GM12878 (cell line): ENCODE data around the gene REPS1.

Experiments
- CBX3 ChIP-seq: fragments of 200-600 bp; sonication (generic); IDR thresholded peaks from 2 replicates; pipeline ENCODE4 v1.6.1; 2016; ENCODE audit warnings: low read depth, borderline replicate concordance
- CEBPB ChIP-seq, 2 experiments: fragments of 150-350 bp in 1 of 2; IDR thresholded peaks; 2 replicates each; pipeline ENCODE4 v1.6.1; 2012 to 2014; ENCODE audit warnings: low read depth in 2 of 2, low read length in 2 of 2, borderline replicate concordance in 1 of 2, inconsistent platforms in 1 of 2
- EGR1 ChIP-seq, 2 experiments: IDR thresholded peaks; 1 replicate in 1 of 2; 2 replicates in 1 of 2; pipeline ENCODE4 v1.6.1; 2011 to 2012; ENCODE audit warnings: low read depth in 2 of 2, low read length in 2 of 2, borderline replicate concordance in 1 of 2, mild to moderate bottlenecking in 1 of 2, moderate library complexity in 1 of 2
- ESRRA ChIP-seq: IDR thresholded peaks from 2 replicates; pipeline ENCODE4 v1.6.1; 2012; ENCODE audit warnings: mild to moderate bottlenecking, low read length, improper control_type of control experiment
- HDAC2 ChIP-seq: fragments of 200-600 bp; sonication (generic); IDR thresholded peaks from 2 replicates; pipeline ENCODE4 v1.6.1; 2017
- NBN ChIP-seq: fragments of 450-650 bp; IDR thresholded peaks from 2 replicates; pipeline ENCODE4 v1.6.1; 2016
- PML ChIP-seq: IDR thresholded peaks from 2 replicates; pipeline ENCODE4 v1.6.1; 2012; ENCODE audit warnings: low read length, inconsistent platforms
- POLR2A ChIP-seq: IDR thresholded peaks from 2 replicates; pipeline ENCODE4 v1.6.1; 2011; ENCODE audit warnings: low read depth, mild to moderate bottlenecking, low read length
- SMC3 ChIP-seq: IDR thresholded peaks from 2 replicates; pipeline ENCODE4 v1.6.1; 2011; ENCODE audit warnings: low read length, improper control_type of control experiment, borderline replicate concordance
- SRF ChIP-seq, 2 experiments: IDR thresholded peaks; 2 replicates each; pipeline ENCODE4 v1.6.1; 2011; ENCODE audit warnings: low read depth in 2 of 2, low read length in 2 of 2, mild to moderate bottlenecking in 1 of 2, moderate library complexity in 1 of 2
- TAF1 ChIP-seq: IDR thresholded peaks from 2 replicates; pipeline ENCODE4 v1.6.1; 2011; ENCODE audit warnings: mild to moderate bottlenecking, low read depth, low read length, borderline replicate concordance
- TF ChIP-seq, protein P1 (sequence below): IDR thresholded peaks from 2 replicates; pipeline ENCODE4 v1.6.1; 2012; ENCODE audit warnings: low read depth, low read length, improper control_type of control experiment
- TF ChIP-seq, protein P2 (sequence below), 3 experiments: IDR thresholded peaks in 2 of 3; conservative IDR thresholded peaks in 1 of 3; 2 replicates each; pipeline ENCODE4 v1.5.1; 2011; ENCODE audit warnings: low read depth in 3 of 3, low read length in 3 of 3, mild to moderate bottlenecking in 3 of 3, control low read depth in 2 of 3, moderate library complexity in 2 of 3, inconsistent platforms in 1 of 3, mixed read lengths in 1 of 3; ENCODE audit not compliant: control insufficient read depth in 2 of 3, insufficient read depth in 1 of 3; ENCODE audit errors: extremely low read depth in 1 of 3
- TF ChIP-seq, protein P3 (sequence below): IDR thresholded peaks from 2 replicates; pipeline ENCODE4 v1.6.1; 2012; ENCODE audit warnings: low read depth, low read length, improper control_type of control experiment

DNA sequence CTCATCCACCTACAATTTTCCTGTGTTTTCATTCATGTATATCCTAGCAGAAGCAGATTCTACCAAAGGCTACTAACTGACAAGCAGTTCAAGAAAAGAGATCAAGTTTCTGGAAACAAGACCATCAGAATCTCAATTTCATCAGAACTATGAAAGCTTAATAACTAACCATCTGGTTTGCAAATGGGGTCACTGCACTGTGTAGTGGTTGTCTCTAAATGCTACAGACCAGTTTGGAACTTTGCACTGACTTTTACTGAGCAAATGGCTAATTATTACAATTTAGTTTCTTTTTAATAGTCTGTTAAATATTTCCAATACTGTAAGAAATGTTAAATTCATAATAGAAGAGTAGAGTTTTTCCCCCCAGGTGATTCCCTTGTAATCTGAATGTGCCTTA, 64.5 kb downstream of the REPS1 start:
- no peak for TF ChIP-seq SMC3
- TF ChIP-seq, protein P1, sequence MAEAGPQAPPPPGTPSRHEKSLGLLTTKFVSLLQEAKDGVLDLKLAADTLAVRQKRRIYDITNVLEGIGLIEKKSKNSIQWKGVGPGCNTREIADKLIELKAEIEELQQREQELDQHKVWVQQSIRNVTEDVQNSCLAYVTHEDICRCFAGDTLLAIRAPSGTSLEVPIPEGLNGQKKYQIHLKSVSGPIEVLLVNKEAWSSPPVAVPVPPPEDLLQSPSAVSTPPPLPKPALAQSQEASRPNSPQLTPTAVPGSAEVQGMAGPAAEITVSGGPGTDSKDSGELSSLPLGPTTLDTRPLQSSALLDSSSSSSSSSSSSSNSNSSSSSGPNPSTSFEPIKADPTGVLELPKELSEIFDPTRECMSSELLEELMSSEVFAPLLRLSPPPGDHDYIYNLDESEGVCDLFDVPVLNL: no peak
- no peak for TF ChIP-seq TAF1
- TF ChIP-seq CEBPB (IDR thresholded peaks at IDR 0.05; ENCODE audit: borderline replicate concordance in 1 of 2, low read depth in 2 of 2, low read length in 2 of 2): no peak
- TF ChIP-seq, protein P2, sequence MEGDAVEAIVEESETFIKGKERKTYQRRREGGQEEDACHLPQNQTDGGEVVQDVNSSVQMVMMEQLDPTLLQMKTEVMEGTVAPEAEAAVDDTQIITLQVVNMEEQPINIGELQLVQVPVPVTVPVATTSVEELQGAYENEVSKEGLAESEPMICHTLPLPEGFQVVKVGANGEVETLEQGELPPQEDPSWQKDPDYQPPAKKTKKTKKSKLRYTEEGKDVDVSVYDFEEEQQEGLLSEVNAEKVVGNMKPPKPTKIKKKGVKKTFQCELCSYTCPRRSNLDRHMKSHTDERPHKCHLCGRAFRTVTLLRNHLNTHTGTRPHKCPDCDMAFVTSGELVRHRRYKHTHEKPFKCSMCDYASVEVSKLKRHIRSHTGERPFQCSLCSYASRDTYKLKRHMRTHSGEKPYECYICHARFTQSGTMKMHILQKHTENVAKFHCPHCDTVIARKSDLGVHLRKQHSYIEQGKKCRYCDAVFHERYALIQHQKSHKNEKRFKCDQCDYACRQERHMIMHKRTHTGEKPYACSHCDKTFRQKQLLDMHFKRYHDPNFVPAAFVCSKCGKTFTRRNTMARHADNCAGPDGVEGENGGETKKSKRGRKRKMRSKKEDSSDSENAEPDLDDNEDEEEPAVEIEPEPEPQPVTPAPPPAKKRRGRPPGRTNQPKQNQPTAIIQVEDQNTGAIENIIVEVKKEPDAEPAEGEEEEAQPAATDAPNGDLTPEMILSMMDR (IDR thresholded peaks at IDR 0.05 in 2 of 3, conservative IDR thresholded peaks at IDR 0.05 in 1 of 3; ENCODE audit: control insufficient read depth in 2 of 3, extremely low read depth in 1 of 3, insufficient read depth in 1 of 3, low read depth in 3 of 3, low read length in 3 of 3): no peak
- TF ChIP-seq PML: no peak
- no peak for TF ChIP-seq NBN
- no peak for TF ChIP-seq HDAC2
- no peak for TF ChIP-seq ESRRA
- TF ChIP-seq EGR1 (IDR thresholded peaks at IDR 0.05; ENCODE audit: borderline replicate concordance in 1 of 2, low read depth in 2 of 2, low read length in 2 of 2): no peak
- no peak for TF ChIP-seq POLR2A
- TF ChIP-seq SRF (IDR thresholded peaks at IDR 0.05; ENCODE audit: low read depth in 2 of 2, low read length in 2 of 2): no peak
- TF ChIP-seq, protein P3, sequence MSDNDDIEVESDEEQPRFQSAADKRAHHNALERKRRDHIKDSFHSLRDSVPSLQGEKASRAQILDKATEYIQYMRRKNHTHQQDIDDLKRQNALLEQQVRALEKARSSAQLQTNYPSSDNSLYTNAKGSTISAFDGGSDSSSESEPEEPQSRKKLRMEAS: no peak
- TF ChIP-seq CBX3: no peak
